PFSK-1 (cell line): ENCODE results near the gene GCG.

Source experiments
- FOXP2 ChIP-seq: optimal IDR thresholded peaks from 2 replicates; pipeline ENCODE3; 2011; ENCODE audit warnings: borderline replicate concordance, control low read depth, inconsistent platforms; ENCODE audit not compliant: insufficient read depth; ENCODE audit errors: extremely low read length, extremely low read depth
- POLR2AphosphoS5 ChIP-seq: IDR thresholded peaks from 2 replicates; pipeline ENCODE4 v1.6.1; 2012; ENCODE audit warnings: low read depth, mild to moderate bottlenecking, control low read depth, low read length, moderate library complexity
- SIN3A ChIP-seq: IDR thresholded peaks from 2 replicates; pipeline ENCODE4 v1.6.1; 2012; ENCODE audit warnings: mild to moderate bottlenecking, low read length, moderate library complexity, borderline replicate concordance; ENCODE audit not compliant: insufficient read depth
- TAF1 ChIP-seq: IDR thresholded peaks from 2 replicates; pipeline ENCODE4 v1.6.1; 2012; ENCODE audit warnings: low read length, control low read depth, borderline replicate concordance; ENCODE audit not compliant: insufficient read depth
- TF ChIP-seq, protein P1 (sequence below), 2 experiments: IDR thresholded peaks; 2 replicates each; pipeline versions ENCODE4 v1.6.1 to v1.8.0; 2011 to 2012; ENCODE audit warnings: low read depth in 2 of 2, low read length in 2 of 2, control low read depth in 1 of 2, inconsistent platforms in 1 of 2, mild to moderate bottlenecking in 1 of 2, moderate library complexity in 1 of 2; ENCODE audit not compliant: insufficient read depth in 1 of 2

DNA sequence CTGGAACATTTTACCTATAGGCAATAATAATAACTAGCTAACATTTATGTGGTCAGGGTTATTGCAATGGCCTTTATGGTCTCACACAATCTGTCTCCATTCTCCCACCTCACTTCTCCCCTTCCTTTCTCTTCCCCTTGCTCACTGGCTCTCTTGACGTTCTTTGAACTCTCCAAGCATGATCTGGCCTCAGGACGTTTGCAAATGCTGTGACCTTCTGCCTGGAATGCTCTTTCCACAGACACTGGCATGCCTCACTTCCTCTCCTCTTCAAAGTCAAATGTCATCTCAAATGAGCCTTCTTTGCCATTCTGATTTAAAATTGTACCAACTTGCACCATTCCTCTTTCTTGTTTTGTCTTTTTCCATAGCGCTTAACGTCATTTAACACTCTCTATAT, 25.3 kb upstream of the GCG start:
- TF ChIP-seq TAF1 = no peak
- TF ChIP-seq POLR2AphosphoS5 = no peak
- no peak for TF ChIP-seq SIN3A
- TF ChIP-seq, protein P1, sequence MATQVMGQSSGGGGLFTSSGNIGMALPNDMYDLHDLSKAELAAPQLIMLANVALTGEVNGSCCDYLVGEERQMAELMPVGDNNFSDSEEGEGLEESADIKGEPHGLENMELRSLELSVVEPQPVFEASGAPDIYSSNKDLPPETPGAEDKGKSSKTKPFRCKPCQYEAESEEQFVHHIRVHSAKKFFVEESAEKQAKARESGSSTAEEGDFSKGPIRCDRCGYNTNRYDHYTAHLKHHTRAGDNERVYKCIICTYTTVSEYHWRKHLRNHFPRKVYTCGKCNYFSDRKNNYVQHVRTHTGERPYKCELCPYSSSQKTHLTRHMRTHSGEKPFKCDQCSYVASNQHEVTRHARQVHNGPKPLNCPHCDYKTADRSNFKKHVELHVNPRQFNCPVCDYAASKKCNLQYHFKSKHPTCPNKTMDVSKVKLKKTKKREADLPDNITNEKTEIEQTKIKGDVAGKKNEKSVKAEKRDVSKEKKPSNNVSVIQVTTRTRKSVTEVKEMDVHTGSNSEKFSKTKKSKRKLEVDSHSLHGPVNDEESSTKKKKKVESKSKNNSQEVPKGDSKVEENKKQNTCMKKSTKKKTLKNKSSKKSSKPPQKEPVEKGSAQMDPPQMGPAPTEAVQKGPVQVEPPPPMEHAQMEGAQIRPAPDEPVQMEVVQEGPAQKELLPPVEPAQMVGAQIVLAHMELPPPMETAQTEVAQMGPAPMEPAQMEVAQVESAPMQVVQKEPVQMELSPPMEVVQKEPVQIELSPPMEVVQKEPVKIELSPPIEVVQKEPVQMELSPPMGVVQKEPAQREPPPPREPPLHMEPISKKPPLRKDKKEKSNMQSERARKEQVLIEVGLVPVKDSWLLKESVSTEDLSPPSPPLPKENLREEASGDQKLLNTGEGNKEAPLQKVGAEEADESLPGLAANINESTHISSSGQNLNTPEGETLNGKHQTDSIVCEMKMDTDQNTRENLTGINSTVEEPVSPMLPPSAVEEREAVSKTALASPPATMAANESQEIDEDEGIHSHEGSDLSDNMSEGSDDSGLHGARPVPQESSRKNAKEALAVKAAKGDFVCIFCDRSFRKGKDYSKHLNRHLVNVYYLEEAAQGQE (IDR thresholded peaks at IDR 0.05; ENCODE audit: insufficient read depth in 1 of 2, low read depth in 2 of 2, low read length in 2 of 2) = no peak
- no peak for TF ChIP-seq FOXP2
